Kidney (tissue), 14 donors: ENCODE measurements around the gene IL4R. TPM values are rescaled to one million over a fixed set of nuclear protein-coding genes. Genes with fewer than 3 reads are reported as not detected.

ENCODE experiments used
- DNase-seq, 5 donors: peaks; one replicate each; pipeline ENCODE4 v3.0.0-alpha.2; 2013 to 2020
- FAIRE-seq: peaks from 2 replicates; lab custom pipeline; 2012; peaks lifted over from hg19 to GRCh38; lab: Jason Lieb, UNC
- H3K27ac ChIP-seq, 2 donors: one replicate each; pipeline ENCODE4 v1.7.0; 2013; ENCODE audit warnings: low read depth in 2 of 2, low read length in 2 of 2, inconsistent platforms in 1 of 2
- H3K27me3 ChIP-seq: one replicate; pipeline ENCODE4 v1.7.1; 2013; ENCODE audit warnings: low read length, inconsistent platforms; ENCODE audit not compliant: control insufficient read depth, insufficient read depth
- H3K36me3 ChIP-seq, 3 donors: one replicate each; pipeline versions ENCODE4 v1.7.0 to v1.7.1; 2013; ENCODE audit warnings: low read length in 3 of 3, control low read depth in 1 of 3, inconsistent platforms in 1 of 3; ENCODE audit not compliant: insufficient read depth in 3 of 3, control insufficient read depth in 2 of 3
- H3K4me1 ChIP-seq, 3 donors: one replicate each; pipeline versions ENCODE4 v1.7.0 to v1.7.1; 2013; ENCODE audit warnings: low read length in 3 of 3, inconsistent platforms in 1 of 3, low read depth in 1 of 3; ENCODE audit not compliant: control insufficient read depth in 2 of 3, insufficient read depth in 2 of 3
- H3K4me3 ChIP-seq, 3 donors: one replicate each; pipeline versions ENCODE4 v1.7.0 to v1.8.1; 2013; ENCODE audit warnings: low read length in 3 of 3, control low read depth in 1 of 3, inconsistent platforms in 1 of 3
- H3K9ac ChIP-seq, 3 donors: one replicate each; pipeline versions ENCODE4 v1.7.0 to v1.7.1; 2013; ENCODE audit warnings: low read length in 3 of 3, control low read depth in 1 of 3, inconsistent platforms in 1 of 3
- H3K9me3 ChIP-seq, 3 donors: one replicate each; pipeline versions ENCODE4 v1.7.0 to v1.7.1; 2013; ENCODE audit warnings: low read length in 3 of 3, control low read depth in 1 of 3, inconsistent platforms in 1 of 3; ENCODE audit not compliant: control insufficient read depth in 2 of 3, insufficient read depth in 1 of 3
- CTCF ChIP-seq: IDR thresholded peaks from 3 replicates; pipeline ENCODE4 v1.5.1; 2012; ENCODE audit warnings: mild to moderate bottlenecking, moderate library complexity, borderline replicate concordance; ENCODE audit not compliant: insufficient read depth; ENCODE audit errors: extremely low read depth
- intact Hi-C: fragments of 100-400 bp; cut with DNase I; formaldehyde crosslinking; loops from one replicate; pipeline ENCODE4 v1.11.1; 2022
- polyA plus RNA-seq: library from polyadenylated mRNA; stranded (reverse); fragments of 350-450 nt; fragmentation: Illumina TruSeq; extraction: RNeasy Lipid Tissue Mini Kit (QIAGEN cat#74804); gene quantifications from one replicate; pipeline ENCODE4 v1.2.3, GENCODE V29; 2014; ENCODE audit warnings: low read depth, low replicate concordance; ENCODE audit not compliant: insufficient read depth
- total RNA-seq: library from RNA; stranded (reverse); fragmentation: NEBNext Ultra II Directional; extraction: Animal tissue kit (Norgen Biotek cat#: 25700); gene quantifications from one replicate; pipeline ENCODE4 v1.2.1, GENCODE V29; 2021
- donor health status: control.
- donor health status: control.
- donor health status: control.
- donor health status: control.
- donor health status: control.
- donor health status: DM: yes; HTN: yes; CAD: no.
- donor health status: Normal renal cell carcinoma (clear cell type).

IL4R gene
- total and polyA plus RNA-seq, 2 donors from 2014 or later = 13.8 to 115 TPM

- Histone ChIP-seq H3K27ac (no peak overlapping the region), H3K4me1 (peaks cover 0 to 4% (median 0%) of the 10 kb centered on the region in 3 donors), H3K4me3 (no peak overlapping the region), H3K9me3 (no peaks in the 10 kb centered on the region), H3K9ac (no peak overlapping the region), H3K36me3 (no peaks in the 10 kb centered on the region), H3K27me3 (no peaks in the 10 kb centered on the region)
- no peak for TF ChIP-seq CTCF
- intact Hi-C loops = no loop called here
- no peak for DNase-seq
- FAIRE-seq = no peak
These were observed 28.7 kb upstream of the IL4R start for GRCh38 chr16:27284865-27285675.

- TF ChIP-seq CTCF = no peak
- H3K27me3 ChIP-seq = no peaks in the 10 kb centered on the region
- DNase-seq = no peak
- no peak overlapping the region for H3K4me3 ChIP-seq
- intact Hi-C loops = no loop called here
- no peak overlapping the region for H3K27ac ChIP-seq
- peaks cover 0 to 4% (median 0%) of the 10 kb centered on the region in 3 donors for H3K4me1 ChIP-seq
- no peaks in the 10 kb centered on the region for H3K36me3 ChIP-seq
- FAIRE-seq = no peak
- no peaks in the 10 kb centered on the region for H3K9me3 ChIP-seq
- H3K9ac ChIP-seq = no peak overlapping the region
These were observed 28.0 kb upstream of the IL4R start for GRCh38 chr16:27285676-27286196.

- intact Hi-C loops = no loop called here
- H3K27ac ChIP-seq = peak overlapping the region in 1 of 2 donors; percentile 8
- FAIRE-seq = no peak
- no peaks in the 10 kb centered on the region for H3K9me3 ChIP-seq
- no peaks in the 10 kb centered on the region for H3K27me3 ChIP-seq
- peak in 1 of 5 donors; percentile 2 for DNase-seq
- H3K4me3 ChIP-seq = no peak overlapping the region
- TF ChIP-seq CTCF = no peak
- H3K4me1 ChIP-seq = peaks cover 0 to 4% (median 0%) of the 10 kb centered on the region in 3 donors
- no peak overlapping the region for H3K9ac ChIP-seq
- no peaks in the 10 kb centered on the region for H3K36me3 ChIP-seq
These were observed 27.3 kb upstream of the IL4R start for GRCh38 chr16:27286451-27286850.
